ENCODE data around the gene PAX6. TPM values are rescaled to one million over a fixed set of nuclear protein-coding genes. Genes with fewer than 3 reads are reported as not detected.

The PAX6 gene
- not detected in 2 replicates for total RNA-seq

GRCh38 chr11:31810779-31811647, at the start of gene PAX6:
PAX6 (minus strand) TSS chr11:31811322; CDS start chr11:31806411, 4,911 bp downstream.

